ENCODE measurements around the gene CARNS1.

DNA sequence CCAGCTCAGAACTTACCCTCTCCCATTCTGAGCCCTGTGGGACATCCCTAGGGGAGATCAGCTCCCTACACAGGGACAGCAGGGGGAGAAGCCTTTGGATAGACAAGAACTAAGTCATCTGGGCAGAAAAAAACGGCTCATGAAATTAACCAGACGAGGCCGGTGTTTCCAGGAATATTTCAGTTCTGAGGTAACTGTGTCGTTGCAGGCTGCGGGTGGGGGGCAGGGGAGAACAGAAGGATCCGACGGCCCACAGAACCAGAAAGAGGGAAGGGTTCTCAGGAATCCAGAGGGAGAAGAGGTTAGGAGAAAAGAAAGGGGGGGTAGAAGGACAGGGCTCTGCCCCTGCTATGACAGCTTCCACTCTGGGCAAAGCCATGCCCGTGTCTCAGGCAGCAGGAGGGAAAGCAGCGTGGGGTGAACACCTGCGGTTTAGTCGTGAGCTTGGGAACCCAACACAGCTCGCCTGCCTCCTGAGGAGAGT, 45.6 kb upstream of the CARNS1 start:
- TF ChIP-seq, protein P1, sequence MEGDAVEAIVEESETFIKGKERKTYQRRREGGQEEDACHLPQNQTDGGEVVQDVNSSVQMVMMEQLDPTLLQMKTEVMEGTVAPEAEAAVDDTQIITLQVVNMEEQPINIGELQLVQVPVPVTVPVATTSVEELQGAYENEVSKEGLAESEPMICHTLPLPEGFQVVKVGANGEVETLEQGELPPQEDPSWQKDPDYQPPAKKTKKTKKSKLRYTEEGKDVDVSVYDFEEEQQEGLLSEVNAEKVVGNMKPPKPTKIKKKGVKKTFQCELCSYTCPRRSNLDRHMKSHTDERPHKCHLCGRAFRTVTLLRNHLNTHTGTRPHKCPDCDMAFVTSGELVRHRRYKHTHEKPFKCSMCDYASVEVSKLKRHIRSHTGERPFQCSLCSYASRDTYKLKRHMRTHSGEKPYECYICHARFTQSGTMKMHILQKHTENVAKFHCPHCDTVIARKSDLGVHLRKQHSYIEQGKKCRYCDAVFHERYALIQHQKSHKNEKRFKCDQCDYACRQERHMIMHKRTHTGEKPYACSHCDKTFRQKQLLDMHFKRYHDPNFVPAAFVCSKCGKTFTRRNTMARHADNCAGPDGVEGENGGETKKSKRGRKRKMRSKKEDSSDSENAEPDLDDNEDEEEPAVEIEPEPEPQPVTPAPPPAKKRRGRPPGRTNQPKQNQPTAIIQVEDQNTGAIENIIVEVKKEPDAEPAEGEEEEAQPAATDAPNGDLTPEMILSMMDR (IDR thresholded peaks at IDR 0.05; ENCODE audit: insufficient read depth, low read length) = no peak
- no peak for TF ChIP-seq POLR2AphosphoS5 (IDR thresholded peaks at IDR 0.05; ENCODE audit: low read depth)
- no peak for TF ChIP-seq REST (IDR thresholded peaks at IDR 0.05; ENCODE audit: insufficient replicate concordance, low read depth)

Data from HL-60 (cell line).